CD4-positive, alpha-beta memory T cell (primary cell): ENCODE measurements around the gene RBBP8. TPM values are rescaled to one million over a fixed set of nuclear protein-coding genes. Genes with fewer than 3 reads are reported as not detected.

Experiments used
- CTCF ChIA-PET: fragments of 350-600 bp; sonication (Branson Sonifier 250); formaldehyde crosslinking; loops from one replicate; lab custom pipeline; 2021; ENCODE audit warnings: inconsistent platforms; ENCODE audit not compliant: partially characterized antibody; lab: Charles Lee
- POLR2A ChIA-PET: fragments of 350-600 bp; sonication (Branson Sonifier 250); formaldehyde crosslinking; loops from one replicate; lab custom pipeline; 2021; ENCODE audit not compliant: partially characterized antibody; lab: Charles Lee
- DNase-seq, 5 donors: peaks; one replicate each; pipeline versions ENCODE4 v3.0.0 to v3.0.0-alpha.2; 2020 to 2022; ENCODE audit warnings: mixed read lengths in 1 of 5
- H3K27ac ChIP-seq: one replicate; pipeline ENCODE4 v1.7.0; 2013; ENCODE audit warnings: low read depth, low read length
- H3K27me3 ChIP-seq: 2 replicates; pipeline ENCODE4 v1.7.0; 2013; ENCODE audit warnings: mild to moderate bottlenecking, low read length, moderate library complexity; ENCODE audit not compliant: insufficient read depth
- H3K36me3 ChIP-seq: 2 replicates; pipeline ENCODE4 v1.7.0; 2013; ENCODE audit warnings: mild to moderate bottlenecking, low read length, moderate library complexity; ENCODE audit not compliant: insufficient read depth
- H3K4me1 ChIP-seq: 2 replicates; pipeline ENCODE4 v1.7.0; 2013; ENCODE audit warnings: mild to moderate bottlenecking, low read length, moderate library complexity; ENCODE audit not compliant: insufficient read depth
- H3K4me3 ChIP-seq, 2 donors: one replicate each; pipeline ENCODE4 v1.7.0; 2013; ENCODE audit warnings: low read length in 2 of 2, mild to moderate bottlenecking in 1 of 2
- H3K9me3 ChIP-seq, 2 donors: one replicate each; pipeline ENCODE4 v1.7.0; 2013; ENCODE audit warnings: low read length in 2 of 2, control low read depth in 1 of 2; ENCODE audit not compliant: control insufficient read depth in 1 of 2
- H3K27ac Mint-ChIP-seq, 7 donors: one replicate each; pipeline ENCODE4 v1.8.0; 2020 to 2021; ENCODE audit warnings: mixed read lengths in 7 of 7, mild to moderate bottlenecking in 6 of 7, inconsistent platforms in 3 of 7, moderate library complexity in 3 of 7
- H3K27me3 Mint-ChIP-seq, 2 donors: one replicate each; pipeline ENCODE4 v1.8.0; 2020 to 2021; ENCODE audit warnings: mixed read lengths in 2 of 2
- H3K36me3 Mint-ChIP-seq, 2 donors: one replicate each; pipeline ENCODE4 v1.8.0; 2020 to 2021; ENCODE audit warnings: mixed read lengths in 2 of 2, inconsistent platforms in 1 of 2, mild to moderate bottlenecking in 1 of 2
- H3K4me1 Mint-ChIP-seq, 4 donors: one replicate each; pipeline ENCODE4 v1.8.0; 2020 to 2021; ENCODE audit warnings: mixed read lengths in 4 of 4, mild to moderate bottlenecking in 1 of 4
- H3K4me3 Mint-ChIP-seq, 8 donors: one replicate each; pipeline ENCODE4 v1.8.0; 2020 to 2021; ENCODE audit warnings: mixed read lengths in 8 of 8, mild to moderate bottlenecking in 7 of 8, moderate library complexity in 6 of 8, inconsistent platforms in 3 of 8
- H3K9me3 Mint-ChIP-seq, 8 donors: one replicate each; pipeline ENCODE4 v1.8.0; 2020 to 2021; ENCODE audit warnings: mixed read lengths in 8 of 8, mild to moderate bottlenecking in 5 of 8, inconsistent platforms in 3 of 8, moderate library complexity in 1 of 8
- intact Hi-C: fragments of 100-400 bp; cut with micrococcal nuclease; formaldehyde crosslinking; loops from one replicate; pipeline ENCODE4 v1.15.1; 2023
- polyA plus RNA-seq, 2 donors: library from polyadenylated mRNA; unstranded; fragments of 300-500 nt; fragmentation: Illumina TruSeq; gene quantifications; one replicate each; pipeline ENCODE4 v1.2.3, GENCODE V29; 2021
- total RNA-seq, 2 experiments: library from RNA; stranded (reverse); gene quantifications; one replicate each; pipeline ENCODE4 v1.2.3, GENCODE V29; 2021

The RBBP8 gene
- total and polyA plus RNA-seq, 4 experiments from 2014 or later, result 1.4 to 3.0 (median 2.5) TPM

- no peak for DNase-seq
- H3K9me3 Mint-ChIP-seq, result peaks cover 0 to 7% (median 1%) of the 10 kb centered on the region in 8 donors
- H3K4me3 Mint-ChIP-seq, result peak overlapping the region in 7 of 8 donors; percentile 1 to 95 (median 57)
- no peak overlapping the region for H3K27ac ChIP-seq
- ChIA-PET CTCF (interaction anchor here (0.9 to 1.4 kb wide), 6 partner anchors 11 to 137 kb away, joined by 3 to 5 read pairs (median 4); partner anchors contain the start of gene RBBP8), POLR2A (interaction anchor here (1.2 kb wide), 1 partner anchor 20 kb away, joined by 5 read pairs; no protein-coding TSS in a partner anchor)
- H3K4me3 ChIP-seq, result no peak overlapping the region
- intact Hi-C loops, result loop anchor here (2.0 to 10.0 kb wide), 4 partner anchors 62 to 517 kb away; partner anchors contain the start of genes NPC1 and RBBP8
- H3K36me3 ChIP-seq, result no peaks in the 10 kb centered on the region
- no peaks in the 10 kb centered on the region for H3K27me3 ChIP-seq
- peaks cover 64% of the 10 kb centered on the region for H3K4me1 ChIP-seq
- H3K9me3 ChIP-seq, result no peaks in the 10 kb centered on the region
- peak overlapping the region; percentile 72 to 93 (median 87) for H3K27ac Mint-ChIP-seq
- H3K4me1 Mint-ChIP-seq, result peaks cover 51 to 81% (median 59%) of the 10 kb centered on the region in 4 donors
- H3K27me3 Mint-ChIP-seq, result no peaks in the 10 kb centered on the region
- no peaks in the 10 kb centered on the region for H3K36me3 Mint-ChIP-seq
Observed at GRCh38 chr18:23069898-23070297, 136.8 kb downstream of the RBBP8 start.

DNA sequence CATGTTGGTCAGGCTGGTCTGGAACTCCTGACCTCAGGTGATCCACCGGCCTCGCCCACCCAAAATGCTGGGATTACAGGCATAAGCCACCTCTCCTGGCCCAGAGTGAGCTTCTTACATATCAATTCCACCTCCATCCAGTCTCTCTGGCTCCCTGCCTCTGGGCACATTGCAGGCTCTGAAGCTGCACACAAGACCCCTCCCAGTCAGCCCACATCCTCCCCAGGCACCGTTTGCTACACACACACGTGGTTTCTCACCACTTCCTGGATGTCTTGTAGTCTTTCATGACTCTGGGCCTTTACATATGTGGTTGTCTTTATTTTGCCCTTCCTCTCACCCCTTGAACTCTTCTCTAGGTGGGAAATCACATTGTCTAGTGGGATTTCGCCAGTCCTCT is 138.2 kb downstream of the RBBP8 start:
- intact Hi-C loops, result loop anchor here (1.0 to 10.0 kb wide), 5 partner anchors 22 to 516 kb away; partner anchors contain the start of genes NPC1 and RBBP8
- H3K4me1 Mint-ChIP-seq, result peaks cover 51 to 79% (median 59%) of the 10 kb centered on the region in 4 donors
- POLR2A ChIA-PET, result interaction anchor here (0.7 to 1.1 kb wide), 5 partner anchors 8 to 63 kb away, joined by 3 to 6 read pairs (median 3); no protein-coding TSS in a partner anchor
- no peaks in the 10 kb centered on the region for H3K27me3 ChIP-seq
- no peaks in the 10 kb centered on the region for H3K9me3 ChIP-seq
- H3K9me3 Mint-ChIP-seq, result peaks cover 0 to 7% (median 0%) of the 10 kb centered on the region in 8 donors
- peak overlapping the region; percentile 74 to 96 (median 92) for H3K27ac Mint-ChIP-seq
- H3K4me3 Mint-ChIP-seq, result peak overlapping the region; percentile 37 to 95 (median 76)
- CTCF ChIA-PET, result interaction anchor here (1.4 to 2.9 kb wide), 3 partner anchors 39 to 60 kb away, joined by 4 to 16 read pairs (median 7); no protein-coding TSS in a partner anchor
- H3K36me3 ChIP-seq, result no peaks in the 10 kb centered on the region
- no peak overlapping the region for H3K27ac ChIP-seq
- peaks cover 64% of the 10 kb centered on the region for H3K4me1 ChIP-seq
- DNase-seq, result peak; percentile 87 to 93 (median 90)
- no peaks in the 10 kb centered on the region for H3K36me3 Mint-ChIP-seq
- H3K27me3 Mint-ChIP-seq, result no peaks in the 10 kb centered on the region
- H3K4me3 ChIP-seq, result peak overlapping the region in 1 of 2 donors; percentile 13

GRCh38 chr18:23072079-23072478 is 139.0 kb downstream of the RBBP8 start:
- no peaks in the 10 kb centered on the region for H3K27me3 ChIP-seq
- Mint-ChIP-seq H3K4me1 (peaks cover 48 to 76% (median 58%) of the 10 kb centered on the region in 4 donors), H3K9me3 (peaks cover 0 to 7% (median 0%) of the 10 kb centered on the region in 8 donors), H3K27me3 (no peaks in the 10 kb centered on the region), H3K27ac (peak overlapping the region; percentile 13 to 96 (median 92)), H3K4me3 (peak overlapping the region in 6 of 8 donors; percentile 39 to 95 (median 75)), H3K36me3 (no peaks in the 10 kb centered on the region)
- CTCF ChIA-PET, result interaction anchor here (0.8 to 2.9 kb wide), 3 partner anchors 23 to 59 kb away, joined by 4 to 16 read pairs (median 5); no protein-coding TSS in a partner anchor
- POLR2A ChIA-PET, result no interaction called here
- DNase-seq, result no peak
- peaks cover 64% of the 10 kb centered on the region for H3K4me1 ChIP-seq
- no peaks in the 10 kb centered on the region for H3K9me3 ChIP-seq
- H3K27ac ChIP-seq, result no peak overlapping the region
- no peak overlapping the region for H3K4me3 ChIP-seq
- intact Hi-C loops, result loop anchor here (5.0 to 10.0 kb wide), 3 partner anchors 60 to 515 kb away; partner anchors contain the start of gene NPC1
- H3K36me3 ChIP-seq, result no peaks in the 10 kb centered on the region

- Mint-ChIP-seq H3K27ac (no peak overlapping the region), H3K27me3 (no peaks in the 10 kb centered on the region), H3K4me3 (no peak overlapping the region), H3K9me3 (peaks cover 0 to 4% (median 0%) of the 10 kb centered on the region in 8 donors), H3K36me3 (no peaks in the 10 kb centered on the region), H3K4me1 (peaks cover 39 to 60% (median 46%) of the 10 kb centered on the region in 4 donors)
- DNase-seq, result no peak
- H3K27ac ChIP-seq, result no peak overlapping the region
- ChIA-PET CTCF (interaction anchor here (1.1 to 1.3 kb wide), 2 partner anchors 36 to 41 kb away, joined by 3 to 4 read pairs; no protein-coding TSS in a partner anchor), POLR2A (no interaction called here)
- no peaks in the 10 kb centered on the region for H3K9me3 ChIP-seq
- no peak overlapping the region for H3K4me3 ChIP-seq
- intact Hi-C loops, result loop anchor here (5.0 to 10.0 kb wide), 3 partner anchors 58 to 513 kb away; partner anchors contain the start of gene NPC1
- no peaks in the 10 kb centered on the region for H3K27me3 ChIP-seq
- peaks cover 50% of the 10 kb centered on the region for H3K4me1 ChIP-seq
- no peaks in the 10 kb centered on the region for H3K36me3 ChIP-seq
Observed at GRCh38 chr18:23073996-23074606, 141.0 kb downstream of the RBBP8 start.

Other genes with a start within 250 kb of the RBBP8 start
- gene CABLES1, start 202.2 kb downstream of the RBBP8 start, total RNA-seq, result under 1 TPM in 1 of 2 experiments, not detected in 1; 0.15 TPM
- gene CABLES1, start 202.2 kb downstream of the RBBP8 start, polyA plus RNA-seq, result not detected